HepG2 (cell line): ENCODE measurements around the gene MTX2. TPM values are rescaled to one million over a fixed set of nuclear protein-coding genes. Genes with fewer than 3 reads are reported as not detected.

Experiments used
- ATAC-seq: fragments of 200-7000 bp; cut with Tn5 transposase; 3 replicates; pipeline ENCODE4 v1.9.1; 2020; ENCODE audit warnings: mild to moderate bottlenecking, moderate library complexity
- BruUV-seq: library from RNA; stranded (reverse); fragments of 400-500 nt; replicated peaks from 2 replicates; lab custom pipeline; 2021; lab: Mats Ljungman, UMichigan
- CTCF ChIA-PET: fragments of 300-600 bp; formaldehyde crosslinking; extraction: SDS; loops from one replicate; lab custom pipeline; 2021; ENCODE audit warnings: low total read pairs, inconsistent platforms, low intra/inter-chr PET ratio; lab: Yijun Ruan, JAX
- POLR2A ChIA-PET: fragments of 350-600 bp; sonication (Branson Sonifier 250); formaldehyde crosslinking; loops from one replicate; lab custom pipeline; 2020; ENCODE audit warnings: antibody characterized with exemption, inconsistent platforms; lab: Yijun Ruan, JAX
- DNase-seq: peaks from one replicate; pipeline ENCODE4 v3.0.0-alpha.2; 2015; ENCODE audit warnings: low spot score
- FAIRE-seq: peaks from 3 replicates; lab custom pipeline; 2011; peaks lifted over from hg19 to GRCh38; lab: Jason Lieb, UNC
- H2AFZ ChIP-seq: one replicate; pipeline ENCODE4 v1.6.1; 2011; ENCODE audit warnings: low read length, inconsistent platforms
- H3K27ac ChIP-seq: fragments of 300-600 bp; 3 replicates; pipeline ENCODE4 v1.8.0; 2011; ENCODE audit warnings: mixed run types, mild to moderate bottlenecking, mixed read lengths, low read length, inconsistent platforms; ENCODE audit not compliant: insufficient read depth; ENCODE audit errors: extremely low read length
- H3K27me3 ChIP-seq, 2 experiments: fragments of 200-600 bp in 1 of 2; 2 replicates in 1 of 2; 3 replicates in 1 of 2; pipeline versions ENCODE4 v1.6.0 to v1.8.0; 2011; ENCODE audit warnings: low read length in 2 of 2, mild to moderate bottlenecking in 2 of 2, moderate library complexity in 2 of 2, inconsistent platforms in 1 of 2; ENCODE audit not compliant: insufficient read depth in 2 of 2, control insufficient read depth in 1 of 2
- H3K36me3 ChIP-seq, 2 experiments: fragments of 200-600 bp in 1 of 2; replicated peaks in 1 of 2; 2 replicates in 1 of 2; 3 replicates in 1 of 2; pipeline versions ENCODE4 v1.5.1 to v1.8.0; 2011; ENCODE audit warnings: low read length in 2 of 2, inconsistent platforms in 1 of 2; ENCODE audit not compliant: insufficient read depth in 2 of 2, control insufficient read depth in 1 of 2
- H3K4me1 ChIP-seq: 2 replicates; pipeline ENCODE4 v1.5.1; 2012; ENCODE audit warnings: low read length, inconsistent platforms; ENCODE audit not compliant: insufficient read depth
- H3K4me2 ChIP-seq: 2 replicates; pipeline ENCODE4 v1.6.0; 2011; ENCODE audit warnings: low read depth, low read length, inconsistent platforms
- H3K4me3 ChIP-seq, 3 experiments: fragments of 200-600 bp in 1 of 3; sonication (generic), shearing (Covaris generic) in 1 of 3; replicated peaks in 1 of 3; 2 replicates each; pipeline ENCODE4 v1.5.1; 2011 to 2016; ENCODE audit warnings: low read length in 3 of 3, inconsistent platforms in 2 of 3, low read depth in 2 of 3, mild to moderate bottlenecking in 2 of 3, control low read depth in 1 of 3, mixed read lengths in 1 of 3; ENCODE audit not compliant: insufficient read depth in 1 of 3
- H3K79me2 ChIP-seq: one replicate; pipeline ENCODE4 v1.6.1; 2011; ENCODE audit warnings: low read length, inconsistent platforms; ENCODE audit not compliant: insufficient read depth
- H3K9ac ChIP-seq: 2 replicates; pipeline ENCODE4 v1.6.0; 2011; ENCODE audit warnings: mild to moderate bottlenecking, low read depth, low read length, inconsistent platforms; ENCODE audit not compliant: insufficient read depth
- H3K9me3 ChIP-seq: 2 replicates; pipeline ENCODE4 v1.5.1; 2012; ENCODE audit warnings: mild to moderate bottlenecking, low read length
- H4K20me1 ChIP-seq: 2 replicates; pipeline ENCODE4 v1.6.0; 2011; ENCODE audit warnings: inconsistent platforms, mild to moderate bottlenecking, low read length, moderate library complexity; ENCODE audit not compliant: insufficient read depth
- FOXA1 ChIP-seq, 2 experiments: fragments of 450-650 bp in 1 of 2; sonication (generic) in 1 of 2; formaldehyde crosslinking in 1 of 2; IDR thresholded peaks; 2 replicates each; pipeline versions ENCODE4 v1.4.0 to v1.6.1; 2016 to 2020; ENCODE audit warnings: missing genetic modification reagents in 1 of 2
- HDAC6 ChIP-seq: fragments of 200-600 bp; sonication (generic); IDR thresholded peaks from 2 replicates; pipeline ENCODE4 v1.7.0; 2017; ENCODE audit warnings: mild to moderate bottlenecking, antibody characterized with exemption, low read length, low read depth
- HINFP ChIP-seq: sonication (generic); formaldehyde crosslinking; IDR thresholded peaks from 2 replicates; pipeline ENCODE4 v1.4.0; 2020; ENCODE audit warnings: low read depth, mild to moderate bottlenecking, missing genetic modification reagents
- HMGA1 ChIP-seq: sonication (generic); formaldehyde crosslinking; conservative IDR thresholded peaks from 2 replicates; pipeline ENCODE4 v1.4.0; 2020; ENCODE audit warnings: missing genetic modification reagents
- HNRNPL ChIP-seq: fragments of 200-400 bp; formaldehyde crosslinking; IDR thresholded peaks from 2 replicates; pipeline ENCODE4 v1.6.1; 2017; ENCODE audit warnings: mild to moderate bottlenecking, low read depth, low read length
- JARID2 ChIP-seq: sonication (generic); formaldehyde crosslinking; IDR thresholded peaks from 2 replicates; pipeline ENCODE4 v1.8.1; 2023; ENCODE audit warnings: missing genetic modification reagents, inconsistent platforms; ENCODE audit not compliant: insufficient replicate concordance
- PHF8 ChIP-seq: sonication (generic); formaldehyde crosslinking; IDR thresholded peaks from 2 replicates; pipeline ENCODE4 v1.5.0; 2020; ENCODE audit warnings: missing genetic modification reagents
- RELA ChIP-seq: sonication (generic); formaldehyde crosslinking; IDR thresholded peaks from 2 replicates; pipeline ENCODE4 v1.4.0; 2020; ENCODE audit warnings: missing genetic modification reagents
- RXRB ChIP-seq: IDR thresholded peaks from 2 replicates; pipeline ENCODE4 v1.6.1; 2016; ENCODE audit warnings: borderline replicate concordance, missing genetic modification reagents, missing compliant biosample characterization
- SNAI1 ChIP-seq: sonication (generic); formaldehyde crosslinking; IDR thresholded peaks from 2 replicates; pipeline ENCODE4 v1.5.0; 2020; ENCODE audit warnings: mild to moderate bottlenecking, missing genetic modification reagents, borderline replicate concordance
- ZNF570 ChIP-seq: sonication (generic); formaldehyde crosslinking; IDR thresholded peaks from 2 replicates; pipeline ENCODE4 v1.4.0; 2020; ENCODE audit warnings: mild to moderate bottlenecking, missing genetic modification reagents, borderline replicate concordance
- ZNF644 ChIP-seq: IDR thresholded peaks from 2 replicates; pipeline ENCODE4 v1.6.1; 2016; ENCODE audit warnings: low read depth
- ZNF652 ChIP-seq: IDR thresholded peaks from 2 replicates; pipeline ENCODE4 v1.6.1; 2016; ENCODE audit warnings: low read depth, borderline replicate concordance
- ZNF775 ChIP-seq: sonication (generic); formaldehyde crosslinking; IDR thresholded peaks from 2 replicates; pipeline ENCODE4 v1.4.0; 2020; ENCODE audit warnings: missing genetic modification reagents, mild to moderate bottlenecking, moderate library complexity, borderline replicate concordance
- WGBS: methylation state at CpG from one replicate; pipeline ENCODE4 v1.1.6; 2017; ENCODE audit warnings: low lambda C conversion rate; 5-methylcytosine and 5-hydroxymethylcytosine counted together
- in situ Hi-C: cut with HindIII; loops from 2 replicates; pipeline ENCODE4 v1.10.0; 2017; ENCODE audit warnings: low pct_unique_long_range_greater_than_20kb; ENCODE audit not compliant: extremely low pct_ligation_motif_present
- intact Hi-C: fragments of 100-400 bp; cut with micrococcal nuclease; formaldehyde crosslinking; loops from one replicate; pipeline ENCODE4 v1.10.0; 2022; ENCODE audit not compliant: unreplicated experiment
- polyA plus RNA-seq, 8 experiments: library from polyadenylated mRNA; depleted of rRNA in 3 of 8; stranded (reverse) in 7 of 8; unstranded in 1 of 8; fragments of >200 nt; fragmentation: Illumina TruSeq in 4 of 8; extraction: Trizol in 4 of 8; gene quantifications; 2 replicates each; pipeline versions ENCODE4 v1.2.1 to v1.2.3, GENCODE V29; 2011 to 2016; ENCODE audit warnings: low read depth in 4 of 8, missing spikeins in 1 of 8, mixed read lengths in 1 of 8; ENCODE audit not compliant: insufficient read depth in 1 of 8
- total RNA-seq, 5 experiments: library from RNA; depleted of rRNA; stranded (reverse); fragments of >200 nt; fragmentation: Illumina TruSeq; extraction: Trizol; gene quantifications; 2 replicates each; pipeline ENCODE4 v1.2.3, GENCODE V29; 2016; ENCODE audit warnings: low read depth in 1 of 5
- TF ChIP-seq, protein P1 (sequence below): sonication (generic); formaldehyde crosslinking; IDR thresholded peaks from 2 replicates; pipeline ENCODE4 v1.8.1; 2023; ENCODE audit warnings: mild to moderate bottlenecking, inconsistent platforms, moderate library complexity, missing genetic modification reagents, borderline replicate concordance

The MTX2 gene
- total and polyA plus RNA-seq, 2 of the 13 experiments (the other 11 are each of a cell fraction or from before 2014, with no cell fraction given) = 58.1 to 75.7 TPM

DNA sequence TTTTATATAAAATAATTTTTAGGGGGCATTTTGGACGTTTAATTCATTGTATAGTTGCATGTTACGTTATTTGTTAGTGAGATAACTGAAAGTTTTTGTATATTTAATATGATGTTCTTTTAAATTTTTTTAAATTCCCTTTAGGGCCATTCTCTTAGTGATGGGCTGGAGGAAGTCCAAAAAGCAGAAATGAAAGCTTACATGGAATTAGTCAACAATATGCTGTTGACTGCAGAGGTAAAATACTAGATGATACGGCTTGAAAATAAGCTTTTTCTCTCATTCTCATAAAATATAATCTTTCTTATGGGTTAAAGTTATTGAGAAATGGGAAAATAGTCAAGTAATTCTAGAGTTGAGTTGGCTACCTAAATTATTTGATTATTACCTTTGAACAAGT, 58.9 kb downstream of the MTX2 start:
- H3K27ac ChIP-seq = no peak overlapping the region
- BruUV-seq = no TSS peak
- POLR2A ChIA-PET = no interaction called here
- H3K79me2 ChIP-seq = no peaks in the 10 kb centered on the region
- H2AFZ ChIP-seq = no peak overlapping the region
- no peak for TF ChIP-seq ZNF570 (CRISPR knock-in tag)
- no peak for TF ChIP-seq RELA
- TF ChIP-seq, protein P1, sequence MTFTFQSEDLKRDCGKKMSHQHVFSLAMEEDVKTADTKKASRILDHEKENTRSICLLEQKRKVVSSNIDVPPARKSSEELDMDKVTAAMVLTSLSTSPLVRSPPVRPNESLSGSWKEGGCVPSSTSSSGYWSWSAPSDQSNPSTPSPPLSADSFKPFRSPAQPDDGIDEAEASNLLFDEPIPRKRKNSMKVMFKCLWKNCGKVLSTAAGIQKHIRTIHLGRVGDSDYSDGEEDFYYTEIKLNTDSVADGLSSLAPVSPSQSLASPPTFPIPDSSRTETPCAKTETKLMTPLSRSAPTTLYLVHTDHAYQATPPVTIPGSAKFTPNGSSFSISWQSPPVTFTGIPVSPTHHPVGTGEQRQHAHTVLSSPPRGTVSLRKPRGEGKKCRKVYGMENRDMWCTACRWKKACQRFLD (CRISPR knock-in tag) = no peak
- TF ChIP-seq ZNF644 = no peak
- no peak for TF ChIP-seq SNAI1 (CRISPR knock-in tag)
- no peak for TF ChIP-seq HINFP (CRISPR knock-in tag)
- no peak for TF ChIP-seq HMGA1
- no peak for TF ChIP-seq PHF8 (CRISPR knock-in tag)
- no peak for TF ChIP-seq RXRB
- no peak for TF ChIP-seq HNRNPL
- no peak for TF ChIP-seq ZNF652 (CRISPR knock-in tag)
- TF ChIP-seq ZNF775 (CRISPR knock-in tag) = no peak
- TF ChIP-seq FOXA1 (IDR thresholded peaks at IDR 0.05) = no peak
- no peak for TF ChIP-seq FOXA1 (CRISPR knock-in tag; IDR thresholded peaks at IDR 0.05)
- TF ChIP-seq JARID2 (CRISPR knock-in tag) = no peak
- no peak for TF ChIP-seq HDAC6
- 97% methylated on average over 3 of the region's 3 CpGs for WGBS
- no peaks in the 10 kb centered on the region for H3K9me3 ChIP-seq
- in situ Hi-C loops (no loop called here), intact Hi-C loops (no loop called here)
- no peaks in the 10 kb centered on the region; the same call in 1 of the 2 replicates for H4K20me1 ChIP-seq
- H3K4me3 ChIP-seq = no peak overlapping the region
- peaks cover 4 to 26% of the 10 kb centered on the region in 2 experiments for H3K36me3 ChIP-seq
- no peak for FAIRE-seq
- H3K4me1 ChIP-seq = peaks cover 20% of the 10 kb centered on the region
- DNase-seq = no peak
- H3K27me3 ChIP-seq = no peaks in the 10 kb centered on the region; a peak in 1 of 5 replicates
- H3K9ac ChIP-seq = no peak overlapping the region
- no peak overlapping the region for H3K4me2 ChIP-seq
- ATAC-seq = no peak
- CTCF ChIA-PET = no interaction called here
